WTC11 (cell line): ENCODE results near the gene AVPI1. TPM values are rescaled to one million over a fixed set of nuclear protein-coding genes. Genes with fewer than 3 reads are reported as not detected.
"Not testable (repeated sequence)": the region's sequence is repeated elsewhere in the genome, so short reads cannot be mapped to it uniquely, and the experiment has no call there.

Source experiments
- ATAC-seq: fragments of 200-7000 bp; cut with Tn5 transposase; 2 replicates; pipeline ENCODE4 v1.10.0; 2021; ENCODE audit warnings: mild to moderate bottlenecking, moderate library complexity
- CTCF ChIA-PET: fragments of 300-600 bp; sonication (Branson Sonifier 250); formaldehyde crosslinking; loops from one replicate; lab custom pipeline; 2021; ENCODE audit warnings: antibody characterized with exemption; lab: Charles Lee
- POLR2A ChIA-PET: fragments of 350-600 bp; sonication (Branson Sonifier 250); formaldehyde crosslinking; loops from one replicate; lab custom pipeline; 2021; ENCODE audit warnings: antibody characterized with exemption; lab: Charles Lee
- DNase-seq: peaks from one replicate; pipeline ENCODE4 v3.0.0; 2021; ENCODE audit warnings: low spot score
- H3K27ac Mint-ChIP-seq: 2 replicates; pipeline ENCODE4 v1.8.0; 2021; ENCODE audit warnings: mixed read lengths
- H3K27me3 Mint-ChIP-seq: 2 replicates; pipeline ENCODE4 v1.8.0; 2021; ENCODE audit warnings: low read depth, mild to moderate bottlenecking, moderate library complexity, mixed read lengths
- H3K36me3 Mint-ChIP-seq: 2 replicates; pipeline ENCODE4 v1.8.0; 2021; ENCODE audit warnings: mixed read lengths
- H3K4me1 Mint-ChIP-seq: 2 replicates; pipeline ENCODE4 v1.8.0; 2022; ENCODE audit warnings: mixed read lengths
- H3K4me3 Mint-ChIP-seq: 2 replicates; pipeline ENCODE4 v1.8.0; 2021; ENCODE audit warnings: mild to moderate bottlenecking, moderate library complexity, mixed read lengths
- H3K9me3 Mint-ChIP-seq: 2 replicates; pipeline ENCODE4 v1.8.0; 2021; ENCODE audit warnings: mixed read lengths
- CREB1 ChIP-seq: sonication (generic); formaldehyde crosslinking; IDR thresholded peaks from 2 replicates; pipeline ENCODE4 v1.8.0; 2023; ENCODE audit warnings: mild to moderate bottlenecking, missing genetic modification reagents
- ESRRA ChIP-seq: sonication (generic); formaldehyde crosslinking; IDR thresholded peaks from 2 replicates; pipeline ENCODE4 v1.8.1; 2022; ENCODE audit warnings: mild to moderate bottlenecking, missing genetic modification reagents, borderline replicate concordance
- ETV6 ChIP-seq: sonication (generic); formaldehyde crosslinking; IDR thresholded peaks from 2 replicates; pipeline ENCODE4 v1.8.1; 2022; ENCODE audit warnings: mild to moderate bottlenecking, missing genetic modification reagents
- FOXP1 ChIP-seq: sonication (generic); formaldehyde crosslinking; IDR thresholded peaks from 2 replicates; pipeline ENCODE4 v1.8.0; 2022; ENCODE audit warnings: missing genetic modification reagents, mild to moderate bottlenecking, moderate library complexity, borderline replicate concordance
- NFYB ChIP-seq: sonication (generic); formaldehyde crosslinking; conservative IDR thresholded peaks from 2 replicates; pipeline ENCODE4 v1.8.0; 2022; ENCODE audit warnings: low read depth, missing genetic modification reagents
- SMAD4 ChIP-seq: sonication (generic); formaldehyde crosslinking; IDR thresholded peaks from 2 replicates; pipeline ENCODE4 v1.8.0; 2022; ENCODE audit warnings: mild to moderate bottlenecking, missing genetic modification reagents
- total RNA-seq: library from RNA; stranded (reverse); gene quantifications from 3 replicates; pipeline ENCODE4 v1.2.3, GENCODE V29; 2021
- TF ChIP-seq, protein P1 (sequence below): fragments of 200-600 bp; IDR thresholded peaks from 2 replicates; pipeline ENCODE4 v1.8.0; 2022; ENCODE audit warnings: antibody characterized with exemption
- TF ChIP-seq, protein P2 (sequence below): sonication (generic); formaldehyde crosslinking; IDR thresholded peaks from 2 replicates; pipeline ENCODE4 v1.8.1; 2022; ENCODE audit warnings: low read depth, missing genetic modification reagents, borderline replicate concordance
- TF ChIP-seq, protein P3 (sequence below): sonication (generic); formaldehyde crosslinking; IDR thresholded peaks from 2 replicates; pipeline ENCODE4 v1.8.1; 2023; ENCODE audit warnings: mild to moderate bottlenecking, missing genetic modification reagents, moderate library complexity
- TF ChIP-seq, protein P4 (sequence below): fragments of 250-450 bp; sonication (Bioruptor Pico); IDR thresholded peaks from 2 replicates; pipeline ENCODE4 v1.9.0; 2021; ENCODE audit warnings: moderate library complexity, mild to moderate bottlenecking, inconsistent platforms, borderline replicate concordance
- TF ChIP-seq, protein P5 (sequence below): sonication (generic); formaldehyde crosslinking; IDR thresholded peaks from 2 replicates; pipeline ENCODE4 v1.8.1; 2023; ENCODE audit warnings: mild to moderate bottlenecking, missing genetic modification reagents, moderate library complexity
- TF ChIP-seq, protein P6 (sequence below): fragments of 250-450 bp; sonication (Bioruptor Pico); IDR thresholded peaks from 2 replicates; pipeline ENCODE4 v1.9.0; 2021; ENCODE audit warnings: mild to moderate bottlenecking
- TF ChIP-seq, protein P7 (sequence below): sonication (generic); formaldehyde crosslinking; IDR thresholded peaks from 2 replicates; pipeline ENCODE4 v1.8.1; 2023; ENCODE audit warnings: mild to moderate bottlenecking, missing genetic modification reagents, borderline replicate concordance

Gene AVPI1
- total RNA-seq, 1 experiment from 2014 or later, result 9.8 TPM

DNA sequence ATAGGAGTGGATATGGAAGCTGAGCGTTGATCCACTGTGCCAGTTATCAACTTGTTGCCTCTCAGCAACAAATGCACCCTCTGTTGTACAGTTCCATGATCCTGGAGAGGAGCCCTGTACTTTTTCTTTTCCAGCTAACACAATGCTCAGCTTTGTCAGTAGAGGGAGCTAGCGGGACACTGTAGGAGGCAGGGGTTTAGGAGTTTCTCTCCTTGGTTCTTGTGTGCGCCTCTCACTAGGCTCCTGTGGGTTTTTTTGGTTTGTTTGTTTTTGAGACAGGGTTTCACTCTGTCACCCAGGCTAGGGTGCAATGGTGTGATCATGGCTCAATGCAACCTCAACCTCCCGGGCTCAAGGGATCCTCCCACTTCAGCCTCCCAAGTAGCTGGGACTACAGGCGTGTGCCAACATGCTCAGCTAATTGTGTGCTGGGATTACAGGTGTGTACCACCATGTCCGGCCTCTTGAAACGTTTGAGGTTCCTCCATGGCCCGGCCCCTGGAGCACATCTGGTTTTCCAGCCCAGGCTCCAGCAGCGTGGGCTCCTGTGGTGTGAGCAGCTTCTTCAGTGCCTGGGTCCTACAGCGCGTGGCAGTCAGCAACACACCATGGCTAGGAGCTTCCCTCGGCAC is 14.5 kb upstream of the AVPI1 start:
- ChIA-PET CTCF (interaction anchor here (0.6 to 2.5 kb wide), 32 partner anchors 8 to 340 kb away, joined by 3 to 56 read pairs (median 5); partner anchors contain the start of genes AVPI1, GOLGA7B, MARVELD1 and ZFYVE27), POLR2A (interaction anchor here (0.8 to 1.4 kb wide), 4 partner anchors 14 to 49 kb away, joined by 3 to 12 read pairs (median 4); partner anchors contain the start of genes AVPI1 and ZFYVE27)
- peaks cover 10% of the 10 kb centered on the region for H3K27me3 Mint-ChIP-seq
- TF ChIP-seq ESRRA (CRISPR knock-in tag), result no peak
- TF ChIP-seq, protein P1, sequence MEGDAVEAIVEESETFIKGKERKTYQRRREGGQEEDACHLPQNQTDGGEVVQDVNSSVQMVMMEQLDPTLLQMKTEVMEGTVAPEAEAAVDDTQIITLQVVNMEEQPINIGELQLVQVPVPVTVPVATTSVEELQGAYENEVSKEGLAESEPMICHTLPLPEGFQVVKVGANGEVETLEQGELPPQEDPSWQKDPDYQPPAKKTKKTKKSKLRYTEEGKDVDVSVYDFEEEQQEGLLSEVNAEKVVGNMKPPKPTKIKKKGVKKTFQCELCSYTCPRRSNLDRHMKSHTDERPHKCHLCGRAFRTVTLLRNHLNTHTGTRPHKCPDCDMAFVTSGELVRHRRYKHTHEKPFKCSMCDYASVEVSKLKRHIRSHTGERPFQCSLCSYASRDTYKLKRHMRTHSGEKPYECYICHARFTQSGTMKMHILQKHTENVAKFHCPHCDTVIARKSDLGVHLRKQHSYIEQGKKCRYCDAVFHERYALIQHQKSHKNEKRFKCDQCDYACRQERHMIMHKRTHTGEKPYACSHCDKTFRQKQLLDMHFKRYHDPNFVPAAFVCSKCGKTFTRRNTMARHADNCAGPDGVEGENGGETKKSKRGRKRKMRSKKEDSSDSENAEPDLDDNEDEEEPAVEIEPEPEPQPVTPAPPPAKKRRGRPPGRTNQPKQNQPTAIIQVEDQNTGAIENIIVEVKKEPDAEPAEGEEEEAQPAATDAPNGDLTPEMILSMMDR, result peak; percentile 64; the same call in 1 of the 2 replicates
- no peak overlapping the region for H3K27ac Mint-ChIP-seq
- no peaks in the 10 kb centered on the region for H3K36me3 Mint-ChIP-seq
- ATAC-seq (peak; percentile 96), DNase-seq (peak; percentile 44)
- no peak overlapping the region for H3K4me3 Mint-ChIP-seq
- H3K4me1 Mint-ChIP-seq, result peaks cover 7% of the 10 kb centered on the region
- H3K9me3 Mint-ChIP-seq, result no peaks in the 10 kb centered on the region

DNA sequence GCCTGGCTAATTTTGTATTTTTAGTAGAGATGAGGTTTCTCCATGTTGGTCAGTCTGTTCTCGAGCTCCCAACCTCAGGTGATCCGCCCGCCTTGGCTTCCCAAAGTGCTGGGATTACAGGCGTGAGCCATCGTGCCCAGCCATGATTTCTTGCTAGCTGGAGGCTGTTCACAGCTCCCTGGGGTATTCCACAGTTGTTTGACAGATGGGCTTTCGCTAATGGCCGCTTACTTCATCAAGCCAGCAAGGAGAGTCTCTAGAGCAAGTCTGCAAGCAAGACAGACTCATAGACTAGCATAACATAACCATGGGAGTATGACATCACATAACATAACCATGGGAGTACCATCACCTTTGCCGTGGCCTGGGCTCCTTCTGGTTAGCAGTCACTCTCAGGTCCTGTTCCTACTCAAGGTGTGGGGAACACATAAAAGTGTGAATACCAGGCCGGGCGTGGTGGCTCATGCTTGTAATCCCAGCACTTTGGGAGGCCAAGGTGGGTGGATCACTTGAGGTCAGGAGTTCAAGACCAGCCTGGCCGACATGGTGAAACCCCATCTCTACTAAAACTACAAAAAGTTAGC is 11.1 kb upstream of the AVPI1 start:
- DNase-seq, ATAC-seq, H3K9me3 Mint-ChIP-seq, H3K36me3 Mint-ChIP-seq, H3K4me1 Mint-ChIP-seq, POLR2A ChIA-PET, H3K4me3 Mint-ChIP-seq, H3K27me3 Mint-ChIP-seq, H3K27ac Mint-ChIP-seq: not testable (repeated sequence)
- CTCF ChIA-PET, result interaction anchor here (1.4 to 2.4 kb wide), 3 partner anchors 11 to 21 kb away, joined by 5 to 12 read pairs (median 9); partner anchors contain the start of gene AVPI1

DNA sequence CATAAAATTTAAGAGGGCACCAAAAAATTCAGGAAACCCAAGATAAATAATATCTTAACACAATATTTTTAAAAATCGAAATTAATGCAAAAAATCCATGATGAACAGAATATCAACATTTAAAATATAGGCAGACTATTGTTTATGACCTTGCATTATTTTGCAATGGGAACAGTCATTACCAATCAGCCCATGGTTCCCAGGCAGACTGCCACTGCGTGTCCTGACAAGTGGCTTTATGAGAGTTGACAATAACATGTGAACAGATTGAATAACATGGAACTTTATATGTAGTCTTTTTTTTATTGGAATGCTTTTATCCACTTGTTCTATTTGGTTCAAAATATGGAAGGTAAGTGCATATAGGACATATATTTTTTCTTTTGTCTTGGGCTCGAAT is 3.1 kb upstream of the AVPI1 start:
- H3K9me3 Mint-ChIP-seq, result peaks cover 3% of the 10 kb centered on the region; the same call in 1 of the 2 replicates
- no peak overlapping the region for H3K4me3 Mint-ChIP-seq
- H3K36me3 Mint-ChIP-seq, result no peaks in the 10 kb centered on the region
- no peak for DNase-seq
- H3K4me1 Mint-ChIP-seq, result peaks cover 15% of the 10 kb centered on the region
- peaks cover 17% of the 10 kb centered on the region for H3K27me3 Mint-ChIP-seq
- ChIA-PET POLR2A (interaction anchor here (1.4 kb wide), 1 partner anchor 23 kb away, joined by 3 read pairs; the partner anchor contains the start of gene MARVELD1), CTCF (interaction anchor here (1.6 kb wide), 1 partner anchor 47 kb away, joined by 5 read pairs; the partner anchor contains the start of gene ZFYVE27)
- no peak overlapping the region for H3K27ac Mint-ChIP-seq
- ATAC-seq, result no peak
- TF ChIP-seq SMAD4 (CRISPR knock-in tag), result no peak
- TF ChIP-seq, protein P2, sequence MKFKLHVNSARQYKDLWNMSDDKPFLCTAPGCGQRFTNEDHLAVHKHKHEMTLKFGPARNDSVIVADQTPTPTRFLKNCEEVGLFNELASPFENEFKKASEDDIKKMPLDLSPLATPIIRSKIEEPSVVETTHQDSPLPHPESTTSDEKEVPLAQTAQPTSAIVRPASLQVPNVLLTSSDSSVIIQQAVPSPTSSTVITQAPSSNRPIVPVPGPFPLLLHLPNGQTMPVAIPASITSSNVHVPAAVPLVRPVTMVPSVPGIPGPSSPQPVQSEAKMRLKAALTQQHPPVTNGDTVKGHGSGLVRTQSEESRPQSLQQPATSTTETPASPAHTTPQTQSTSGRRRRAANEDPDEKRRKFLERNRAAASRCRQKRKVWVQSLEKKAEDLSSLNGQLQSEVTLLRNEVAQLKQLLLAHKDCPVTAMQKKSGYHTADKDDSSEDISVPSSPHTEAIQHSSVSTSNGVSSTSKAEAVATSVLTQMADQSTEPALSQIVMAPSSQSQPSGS (CRISPR knock-in tag), result no peak
- TF ChIP-seq, protein P3, sequence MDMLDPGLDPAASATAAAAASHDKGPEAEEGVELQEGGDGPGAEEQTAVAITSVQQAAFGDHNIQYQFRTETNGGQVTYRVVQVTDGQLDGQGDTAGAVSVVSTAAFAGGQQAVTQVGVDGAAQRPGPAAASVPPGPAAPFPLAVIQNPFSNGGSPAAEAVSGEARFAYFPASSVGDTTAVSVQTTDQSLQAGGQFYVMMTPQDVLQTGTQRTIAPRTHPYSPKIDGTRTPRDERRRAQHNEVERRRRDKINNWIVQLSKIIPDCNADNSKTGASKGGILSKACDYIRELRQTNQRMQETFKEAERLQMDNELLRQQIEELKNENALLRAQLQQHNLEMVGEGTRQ (CRISPR knock-in tag), result no peak
- TF ChIP-seq, protein P4, sequence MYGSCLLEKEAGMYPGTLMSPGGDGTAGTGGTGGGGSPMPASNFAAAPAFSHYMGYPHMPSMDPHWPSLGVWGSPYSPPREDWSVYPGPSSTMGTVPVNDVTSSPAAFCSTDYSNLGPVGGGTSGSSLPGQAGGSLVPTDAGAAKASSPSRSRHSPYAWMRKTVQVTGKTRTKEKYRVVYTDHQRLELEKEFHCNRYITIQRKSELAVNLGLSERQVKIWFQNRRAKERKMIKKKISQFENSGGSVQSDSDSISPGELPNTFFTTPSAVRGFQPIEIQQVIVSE (CRISPR knock-in tag), result no peak
- TF ChIP-seq CREB1, result no peak
- no peak for TF ChIP-seq ETV6
- no peak for TF ChIP-seq NFYB (CRISPR knock-in tag)
- TF ChIP-seq, protein P5, sequence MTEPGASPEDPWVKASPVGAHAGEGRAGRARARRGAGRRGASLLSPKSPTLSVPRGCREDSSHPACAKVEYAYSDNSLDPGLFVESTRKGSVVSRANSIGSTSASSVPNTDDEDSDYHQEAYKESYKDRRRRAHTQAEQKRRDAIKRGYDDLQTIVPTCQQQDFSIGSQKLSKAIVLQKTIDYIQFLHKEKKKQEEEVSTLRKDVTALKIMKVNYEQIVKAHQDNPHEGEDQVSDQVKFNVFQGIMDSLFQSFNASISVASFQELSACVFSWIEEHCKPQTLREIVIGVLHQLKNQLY (CRISPR knock-in tag), result no peak
- TF ChIP-seq, protein P6, sequence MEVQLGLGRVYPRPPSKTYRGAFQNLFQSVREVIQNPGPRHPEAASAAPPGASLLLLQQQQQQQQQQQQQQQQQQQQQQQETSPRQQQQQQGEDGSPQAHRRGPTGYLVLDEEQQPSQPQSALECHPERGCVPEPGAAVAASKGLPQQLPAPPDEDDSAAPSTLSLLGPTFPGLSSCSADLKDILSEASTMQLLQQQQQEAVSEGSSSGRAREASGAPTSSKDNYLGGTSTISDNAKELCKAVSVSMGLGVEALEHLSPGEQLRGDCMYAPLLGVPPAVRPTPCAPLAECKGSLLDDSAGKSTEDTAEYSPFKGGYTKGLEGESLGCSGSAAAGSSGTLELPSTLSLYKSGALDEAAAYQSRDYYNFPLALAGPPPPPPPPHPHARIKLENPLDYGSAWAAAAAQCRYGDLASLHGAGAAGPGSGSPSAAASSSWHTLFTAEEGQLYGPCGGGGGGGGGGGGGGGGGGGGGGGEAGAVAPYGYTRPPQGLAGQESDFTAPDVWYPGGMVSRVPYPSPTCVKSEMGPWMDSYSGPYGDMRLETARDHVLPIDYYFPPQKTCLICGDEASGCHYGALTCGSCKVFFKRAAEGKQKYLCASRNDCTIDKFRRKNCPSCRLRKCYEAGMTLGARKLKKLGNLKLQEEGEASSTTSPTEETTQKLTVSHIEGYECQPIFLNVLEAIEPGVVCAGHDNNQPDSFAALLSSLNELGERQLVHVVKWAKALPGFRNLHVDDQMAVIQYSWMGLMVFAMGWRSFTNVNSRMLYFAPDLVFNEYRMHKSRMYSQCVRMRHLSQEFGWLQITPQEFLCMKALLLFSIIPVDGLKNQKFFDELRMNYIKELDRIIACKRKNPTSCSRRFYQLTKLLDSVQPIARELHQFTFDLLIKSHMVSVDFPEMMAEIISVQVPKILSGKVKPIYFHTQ (CRISPR knock-in tag), result no peak
- TF ChIP-seq, protein P7, sequence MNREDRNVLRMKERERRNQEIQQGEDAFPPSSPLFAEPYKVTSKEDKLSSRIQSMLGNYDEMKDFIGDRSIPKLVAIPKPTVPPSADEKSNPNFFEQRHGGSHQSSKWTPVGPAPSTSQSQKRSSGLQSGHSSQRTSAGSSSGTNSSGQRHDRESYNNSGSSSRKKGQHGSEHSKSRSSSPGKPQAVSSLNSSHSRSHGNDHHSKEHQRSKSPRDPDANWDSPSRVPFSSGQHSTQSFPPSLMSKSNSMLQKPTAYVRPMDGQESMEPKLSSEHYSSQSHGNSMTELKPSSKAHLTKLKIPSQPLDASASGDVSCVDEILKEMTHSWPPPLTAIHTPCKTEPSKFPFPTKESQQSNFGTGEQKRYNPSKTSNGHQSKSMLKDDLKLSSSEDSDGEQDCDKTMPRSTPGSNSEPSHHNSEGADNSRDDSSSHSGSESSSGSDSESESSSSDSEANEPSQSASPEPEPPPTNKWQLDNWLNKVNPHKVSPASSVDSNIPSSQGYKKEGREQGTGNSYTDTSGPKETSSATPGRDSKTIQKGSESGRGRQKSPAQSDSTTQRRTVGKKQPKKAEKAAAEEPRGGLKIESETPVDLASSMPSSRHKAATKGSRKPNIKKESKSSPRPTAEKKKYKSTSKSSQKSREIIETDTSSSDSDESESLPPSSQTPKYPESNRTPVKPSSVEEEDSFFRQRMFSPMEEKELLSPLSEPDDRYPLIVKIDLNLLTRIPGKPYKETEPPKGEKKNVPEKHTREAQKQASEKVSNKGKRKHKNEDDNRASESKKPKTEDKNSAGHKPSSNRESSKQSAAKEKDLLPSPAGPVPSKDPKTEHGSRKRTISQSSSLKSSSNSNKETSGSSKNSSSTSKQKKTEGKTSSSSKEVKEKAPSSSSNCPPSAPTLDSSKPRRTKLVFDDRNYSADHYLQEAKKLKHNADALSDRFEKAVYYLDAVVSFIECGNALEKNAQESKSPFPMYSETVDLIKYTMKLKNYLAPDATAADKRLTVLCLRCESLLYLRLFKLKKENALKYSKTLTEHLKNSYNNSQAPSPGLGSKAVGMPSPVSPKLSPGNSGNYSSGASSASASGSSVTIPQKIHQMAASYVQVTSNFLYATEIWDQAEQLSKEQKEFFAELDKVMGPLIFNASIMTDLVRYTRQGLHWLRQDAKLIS (CRISPR knock-in tag), result no peak
- no peak for TF ChIP-seq FOXP1 (CRISPR knock-in tag)
